ENCODE data around the gene TTC31. TPM values are rescaled to one million over a fixed set of nuclear protein-coding genes. Genes with fewer than 3 reads are reported as not detected.
"Not testable (repeated sequence)": the region's sequence is repeated elsewhere in the genome, so short reads cannot be mapped to it uniquely, and the experiment has no call there.

TTC31 gene
- total RNA-seq, 1 donor from 2014 or later, result 16.0 TPM

GRCh38 chr2:74457129-74457548, 25.7 kb upstream of the TTC31 start:
- DNase-seq (ENCODE audit: low read depth), result no peak

- no peak for DNase-seq (ENCODE audit: low read depth)
Measured at GRCh38 chr2:74457549-74458131, 25.2 kb upstream of the TTC31 start.

GRCh38 chr2:74458132-74458937, 24.5 kb upstream of the TTC31 start, which contains the start of gene WBP1:
Gene WBP1, plus strand, starts transcription at chr2:74458438. Its CDS starts 165 bp downstream, at chr2:74458603.
- DNase-seq (ENCODE audit: low read depth), result peak; percentile 100

- DNase-seq (ENCODE audit: low read depth), result no peak
Measured at GRCh38 chr2:74458938-74459363, 23.9 kb upstream of the TTC31 start.

GRCh38 chr2:74459503-74460118, 23.3 kb upstream of the TTC31 start:
- DNase-seq (ENCODE audit: low read depth), result not testable (repeated sequence)

DNA sequence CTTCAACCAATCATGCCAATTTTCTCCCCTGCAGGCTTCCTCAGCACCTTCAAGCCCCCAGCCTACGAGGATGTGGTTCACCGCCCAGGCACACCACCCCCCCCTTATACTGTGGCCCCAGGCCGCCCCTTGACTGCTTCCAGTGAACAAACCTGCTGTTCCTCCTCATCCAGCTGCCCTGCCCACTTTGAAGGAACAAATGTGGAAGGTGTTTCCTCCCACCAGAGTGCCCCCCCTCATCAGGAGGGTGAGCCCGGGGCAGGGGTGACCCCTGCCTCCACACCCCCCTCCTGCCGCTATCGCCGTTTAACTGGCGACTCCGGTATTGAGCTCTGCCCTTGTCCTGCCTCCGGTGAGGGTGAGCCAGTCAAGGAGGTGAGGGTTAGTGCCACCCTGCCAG, 22.7 kb upstream of the TTC31 start:
- not testable (repeated sequence) for DNase-seq (ENCODE audit: low read depth)

GRCh38 chr2:74461187-74462053, 21.5 kb upstream of the TTC31 start:
- DNase-seq (ENCODE audit: low read depth), result no peak

- DNase-seq (ENCODE audit: low read depth), result no peak
Measured at GRCh38 chr2:74462054-74462785, 20.7 kb upstream of the TTC31 start.

- DNase-seq (ENCODE audit: low read depth), result no peak
Measured at GRCh38 chr2:74462786-74463105, 20.1 kb upstream of the TTC31 start.

- no peak for DNase-seq (ENCODE audit: low read depth)
Measured at GRCh38 chr2:74464406-74464805, 18.5 kb upstream of the TTC31 start.

DNA sequence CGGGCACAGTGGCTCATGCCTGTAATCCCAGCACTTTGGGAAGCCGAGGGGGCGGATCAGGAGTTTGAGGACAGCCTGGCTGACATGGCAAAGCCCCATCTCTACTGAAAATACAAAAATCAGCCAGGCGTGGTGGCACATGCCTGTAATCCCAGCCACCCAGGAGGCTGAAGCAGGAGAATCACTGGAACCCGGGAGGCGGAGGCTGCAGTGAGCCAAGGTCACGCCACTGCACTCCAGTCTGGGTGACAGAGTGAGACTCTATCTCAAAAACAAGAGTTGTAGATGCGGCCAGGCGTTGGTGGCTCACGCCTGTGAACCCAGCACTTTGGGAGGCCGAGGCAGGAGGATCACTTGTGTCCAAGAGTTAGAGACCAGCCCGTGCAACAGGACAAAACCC, 12.1 kb upstream of the TTC31 start:
- not testable (repeated sequence) for DNase-seq (ENCODE audit: low read depth)

GRCh38 chr2:74471332-74472065, 11.4 kb upstream of the TTC31 start:
- DNase-seq (ENCODE audit: low read depth), result no peak

GRCh38 chr2:74472086-74472944, 10.6 kb upstream of the TTC31 start, which contains the start of gene MRPL53:
Gene MRPL53, minus strand, starts transcription at chr2:74472680. Its CDS starts 20 bp downstream, at chr2:74472660.
- peak; percentile 82 for DNase-seq (ENCODE audit: low read depth)

- DNase-seq (ENCODE audit: low read depth), result no peak
Measured at GRCh38 chr2:74472945-74473258, 10.0 kb upstream of the TTC31 start.

GRCh38 chr2:74474481-74474880, 8.4 kb upstream of the TTC31 start:
- no peak for DNase-seq (ENCODE audit: low read depth)

DNA sequence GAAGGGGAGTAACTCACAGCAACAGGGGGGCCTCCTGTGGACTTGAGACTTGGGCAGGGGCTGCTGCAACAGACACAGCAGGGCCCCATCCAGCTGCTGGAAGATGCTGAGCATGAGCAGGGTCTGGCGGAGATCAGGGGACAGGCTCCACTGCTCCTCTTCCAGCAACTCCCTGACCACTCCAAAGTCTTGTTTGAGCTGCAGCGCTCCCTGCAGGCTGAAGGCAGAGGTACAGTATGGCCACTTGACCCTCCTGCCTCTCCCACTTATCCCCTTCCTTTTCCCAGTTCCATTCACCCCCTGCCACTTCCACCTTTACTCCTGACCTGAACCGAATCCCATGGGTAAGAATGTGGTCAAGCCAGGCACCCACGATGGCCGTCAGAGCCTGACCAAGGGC, 8.0 kb upstream of the TTC31 start:
- no peak for DNase-seq (ENCODE audit: low read depth)

- no peak for DNase-seq (ENCODE audit: low read depth)
Measured at GRCh38 chr2:74481431-74481830, 1.4 kb upstream of the TTC31 start.

GRCh38 chr2:74481961-74482800, 700 bp upstream of the TTC31 start:
- DNase-seq (ENCODE audit: low read depth), result no peak

DNA sequence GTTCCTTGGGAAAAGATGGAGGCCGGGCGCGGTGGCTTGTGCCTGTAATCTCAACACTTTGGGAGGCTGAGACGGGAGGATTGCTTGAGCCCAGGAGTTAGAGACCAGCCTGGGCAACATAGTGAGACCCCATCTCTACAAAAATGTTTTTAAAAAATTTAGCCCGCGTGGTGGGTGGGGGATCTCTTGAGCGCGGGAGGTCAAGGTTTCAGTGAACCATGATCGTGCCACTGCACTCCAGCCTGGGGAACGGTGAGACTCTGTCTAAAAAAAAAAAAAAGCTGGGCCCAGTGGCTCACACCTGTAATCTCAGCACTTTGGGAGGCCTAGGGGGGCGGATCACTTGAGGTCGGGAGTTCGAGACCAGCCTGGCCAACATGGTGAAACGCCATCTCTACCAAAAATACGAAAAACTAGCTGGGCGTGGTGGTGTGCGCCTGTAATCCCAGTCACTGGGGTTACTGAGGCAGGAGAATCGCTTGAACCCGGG, 839 bp downstream of the TTC31 start:
- DNase-seq (ENCODE audit: low read depth), result not testable (repeated sequence)
